ENCODE data around the gene NOG.

The NOG gene

GRCh38 chr17:56633681-56634080 is 40.2 kb downstream of the NOG start:
- H3K4me3 ChIP-seq (ENCODE audit: low read depth, low read length) = no peak overlapping the region
- DNase-seq (ENCODE audit: low read depth) = no peak
- TF ChIP-seq, protein P1, sequence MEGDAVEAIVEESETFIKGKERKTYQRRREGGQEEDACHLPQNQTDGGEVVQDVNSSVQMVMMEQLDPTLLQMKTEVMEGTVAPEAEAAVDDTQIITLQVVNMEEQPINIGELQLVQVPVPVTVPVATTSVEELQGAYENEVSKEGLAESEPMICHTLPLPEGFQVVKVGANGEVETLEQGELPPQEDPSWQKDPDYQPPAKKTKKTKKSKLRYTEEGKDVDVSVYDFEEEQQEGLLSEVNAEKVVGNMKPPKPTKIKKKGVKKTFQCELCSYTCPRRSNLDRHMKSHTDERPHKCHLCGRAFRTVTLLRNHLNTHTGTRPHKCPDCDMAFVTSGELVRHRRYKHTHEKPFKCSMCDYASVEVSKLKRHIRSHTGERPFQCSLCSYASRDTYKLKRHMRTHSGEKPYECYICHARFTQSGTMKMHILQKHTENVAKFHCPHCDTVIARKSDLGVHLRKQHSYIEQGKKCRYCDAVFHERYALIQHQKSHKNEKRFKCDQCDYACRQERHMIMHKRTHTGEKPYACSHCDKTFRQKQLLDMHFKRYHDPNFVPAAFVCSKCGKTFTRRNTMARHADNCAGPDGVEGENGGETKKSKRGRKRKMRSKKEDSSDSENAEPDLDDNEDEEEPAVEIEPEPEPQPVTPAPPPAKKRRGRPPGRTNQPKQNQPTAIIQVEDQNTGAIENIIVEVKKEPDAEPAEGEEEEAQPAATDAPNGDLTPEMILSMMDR (IDR thresholded peaks at IDR 0.05; ENCODE audit: insufficient read depth, low read depth, low read length, missing control alignments) = no peak

- DNase-seq (ENCODE audit: low read depth) = no peak
- TF ChIP-seq, protein P1 (IDR thresholded peaks at IDR 0.05; ENCODE audit: insufficient read depth, low read depth, low read length, missing control alignments) = no peak
- no peak overlapping the region for H3K4me3 ChIP-seq (ENCODE audit: low read depth, low read length)
These were observed 42.1 kb downstream of the NOG start for GRCh38 chr17:56635641-56636040.

GRCh38 chr17:56636265-56636664 is 42.8 kb downstream of the NOG start:
- H3K4me3 ChIP-seq (ENCODE audit: low read depth, low read length) = no peak overlapping the region
- TF ChIP-seq, protein P1 (IDR thresholded peaks at IDR 0.05; ENCODE audit: insufficient read depth, low read depth, low read length, missing control alignments) = no peak
- DNase-seq (ENCODE audit: low read depth) = no peak

DNA sequence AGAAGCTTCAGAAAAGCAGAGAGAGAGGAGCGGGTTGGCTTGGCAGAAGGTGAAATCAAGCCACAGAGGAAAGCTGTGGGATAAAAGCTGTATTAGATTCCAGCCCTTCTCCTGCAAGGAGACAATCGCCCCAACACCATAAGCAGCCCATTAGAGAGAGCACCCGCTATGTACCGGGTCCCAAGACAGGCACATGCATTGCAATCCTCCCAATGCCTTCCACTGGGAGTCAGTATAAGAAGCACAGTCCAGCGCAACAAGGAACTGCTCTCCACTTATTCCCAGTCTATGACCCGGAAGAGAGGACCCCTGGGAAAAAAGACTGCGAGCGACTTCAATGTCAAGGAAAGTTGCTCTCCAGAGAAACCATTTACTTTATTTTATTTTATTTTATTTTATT is 43.8 kb downstream of the NOG start:
- DNase-seq (ENCODE audit: low read depth) = no peak
- TF ChIP-seq, protein P1 (IDR thresholded peaks at IDR 0.05; ENCODE audit: insufficient read depth, low read depth, low read length, missing control alignments) = no peak

GRCh38 chr17:56638591-56639051 is 45.1 kb downstream of the NOG start:
- no peak overlapping the region for H3K4me3 ChIP-seq (ENCODE audit: low read depth, low read length)
- TF ChIP-seq, protein P1 (IDR thresholded peaks at IDR 0.05; ENCODE audit: insufficient read depth, low read depth, low read length, missing control alignments) = no peak
- no peak for DNase-seq (ENCODE audit: low read depth)

More for the DNA sequence above, 43.8 kb downstream of the NOG start:
- no peak overlapping the region for H3K4me3 ChIP-seq (ENCODE audit: low read depth, low read length)

- TF ChIP-seq, protein P1 (IDR thresholded peaks at IDR 0.05; ENCODE audit: insufficient read depth, low read depth, low read length, missing control alignments) = no peak
- DNase-seq (ENCODE audit: low read depth) = no peak
These were observed 46.0 kb downstream of the NOG start for GRCh38 chr17:56639517-56639916.

GRCh38 chr17:56640116-56640515 is 46.6 kb downstream of the NOG start:
- DNase-seq (ENCODE audit: low read depth) = no peak
- no peak overlapping the region for H3K4me3 ChIP-seq (ENCODE audit: low read depth, low read length)
- TF ChIP-seq, protein P1 (IDR thresholded peaks at IDR 0.05; ENCODE audit: insufficient read depth, low read depth, low read length, missing control alignments) = no peak

More at GRCh38 chr17:56639517-56639916, 46.0 kb downstream of the NOG start:
- no peak overlapping the region for H3K4me3 ChIP-seq (ENCODE audit: low read depth, low read length)
